Stomach (tissue), 9 donors: ENCODE results near the gene INSIG1. TPM values are rescaled to one million over a fixed set of nuclear protein-coding genes. Genes with fewer than 3 reads are reported as not detected.

Experiments
- DNase-seq, 2 donors: peaks; one replicate each; pipeline versions ENCODE4 v3.0.0 to v3.0.0-alpha.2; 2013 to 2019
- H3K27ac ChIP-seq, 5 donors: fragments of 200-600 bp in 4 of 5; sonication (generic) in 4 of 5; one replicate each; pipeline ENCODE4 v1.5.1; 2013 to 2019; ENCODE audit warnings: mild to moderate bottlenecking in 1 of 5, moderate library complexity in 1 of 5
- H3K27me3 ChIP-seq, 3 donors: fragments of 200-600 bp; sonication (generic); one replicate each; pipeline ENCODE4 v1.5.1; 2017 to 2019; ENCODE audit warnings: mixed run types in 1 of 3
- H3K36me3 ChIP-seq, 4 donors: fragments of 200-600 bp; sonication (generic); 1 replicate in 3 of 4; 2 replicates in 1 of 4; pipeline ENCODE4 v1.5.1; 2016 to 2019
- H3K4me1 ChIP-seq, 4 donors: fragments of 200-600 bp; sonication (generic); one replicate each; pipeline ENCODE4 v1.5.1; 2016 to 2019
- H3K4me3 ChIP-seq, 4 donors: fragments of 200-600 bp; sonication (generic) in 3 of 4; one replicate each; pipeline ENCODE4 v1.5.1; 2016 to 2019; ENCODE audit warnings: mild to moderate bottlenecking in 1 of 4
- H3K9me3 ChIP-seq, 4 donors: fragments of 200-600 bp; sonication (generic); one replicate each; pipeline ENCODE4 v1.5.1; 2016 to 2019
- EP300 ChIP-seq: sonication (generic); formaldehyde crosslinking; IDR thresholded peaks from one replicate; pipeline ENCODE4 v1.6.1; 2017; ENCODE audit warnings: antibody characterized with exemption
- POLR2A ChIP-seq, 4 donors: fragments of 450-650 bp; IDR thresholded peaks; one replicate each; pipeline ENCODE4 v1.6.1; 2016; ENCODE audit warnings: antibody characterized with exemption in 4 of 4, control low read depth in 2 of 4, mild to moderate bottlenecking in 1 of 4, moderate library complexity in 1 of 4
- POLR2AphosphoS5 ChIP-seq, 3 donors: sonication (generic); formaldehyde crosslinking; IDR thresholded peaks; one replicate each; pipeline ENCODE4 v1.6.1; 2016; ENCODE audit warnings: antibody characterized with exemption in 3 of 3
- WGBS, 5 donors: extraction: QIAGEN DNeasy Blood & Tissue Kit in 3 of 5; methylation state at CpG; one replicate each; pipeline versions ENCODE4 v1.1.5 to v1.1.7; 2013 to 2018; 5-methylcytosine and 5-hydroxymethylcytosine counted together
- intact Hi-C: fragments of 100-400 bp; cut with DNase I; formaldehyde crosslinking; loops from one replicate; pipeline ENCODE4 v1.15.1; 2023; ENCODE audit warnings: low total_unique reads
- polyA plus RNA-seq, 3 donors: library from polyadenylated mRNA; stranded (reverse); fragments of 200-250 nt; gene quantifications; one replicate each; pipeline ENCODE4 v1.2.3, GENCODE V29; 2013
- total RNA-seq, 5 donors: library from RNA; depleted of rRNA; stranded (reverse); fragments of >200 nt; gene quantifications; one replicate each; pipeline versions ENCODE4 v1.1.0 to v1.2.3, GENCODE V29; 2014 to 2016
- TF ChIP-seq, protein P1 (sequence below), 7 experiments: fragments of 450-650 bp in 4 of 7; fragments of 200-600 bp in 3 of 7; sonication (generic) in 3 of 7; IDR thresholded peaks; one replicate each; pipeline ENCODE4 v1.5.1; 2016 to 2019; ENCODE audit warnings: antibody characterized with exemption in 7 of 7, control low read depth in 2 of 7, mild to moderate bottlenecking in 1 of 7
- donor health status: healthy with polysubstance abuse.
- donor health status: Bipolar disorder and iron deficiency.
- donor health status: healthy.

INSIG1 gene
- total and polyA plus RNA-seq, 8 donors = 9.9 to 65.2 (median 34.2) TPM

DNA sequence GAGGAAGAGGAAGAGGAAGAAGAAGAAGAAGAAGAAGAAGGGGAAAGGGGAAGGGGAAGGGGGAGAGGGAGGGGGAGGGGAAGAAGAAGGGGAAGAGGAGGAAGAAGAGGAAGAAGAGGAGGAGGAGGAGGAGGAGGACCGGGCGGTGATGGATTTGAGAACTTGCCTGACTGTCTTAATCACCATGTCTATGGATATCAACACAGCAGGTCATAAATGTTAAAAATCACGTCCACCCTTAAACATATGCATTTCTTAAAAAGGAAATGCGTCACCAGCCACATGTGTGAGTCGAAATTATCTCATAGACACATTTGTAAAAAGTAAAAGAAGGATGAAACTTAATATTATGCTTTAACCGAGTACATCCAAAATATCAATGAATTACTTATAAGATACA lies 42.1 kb upstream of the INSIG1 start:
- Histone ChIP-seq H3K27me3 (peaks cover 0 to 39% (median 0%) of the 10 kb centered on the region in 3 donors), H3K4me1 (peaks cover 0 to 10% (median 4%) of the 10 kb centered on the region in 4 donors), H3K27ac (no peak overlapping the region), H3K4me3 (no peak overlapping the region), H3K9me3 (no peaks in the 10 kb centered on the region), H3K36me3 (no peaks in the 10 kb centered on the region)
- DNase-seq = no peak
- no peak for TF ChIP-seq EP300
- TF ChIP-seq POLR2AphosphoS5 (IDR thresholded peaks at IDR 0.05) = no peak
- intact Hi-C loops = no loop called here
- WGBS, 5 donors = 79 to 85% (median 83%) methylated on average over 6 of the region's 6 CpGs

GRCh38 chr7:155256081-155256760 lies 41.5 kb upstream of the INSIG1 start:
- Histone ChIP-seq H3K4me1 (peaks cover 0 to 10% (median 4%) of the 10 kb centered on the region in 4 donors), H3K4me3 (no peak overlapping the region), H3K27me3 (peaks cover 0 to 38% (median 0%) of the 10 kb centered on the region in 3 donors), H3K27ac (peak overlapping the region in 2 of 5 donors; percentile 17 to 79), H3K9me3 (no peaks in the 10 kb centered on the region), H3K36me3 (no peaks in the 10 kb centered on the region)
- TF ChIP-seq POLR2A (IDR thresholded peaks at IDR 0.05) (no peak), POLR2AphosphoS5 (IDR thresholded peaks at IDR 0.05) (no peak), EP300 (no peak)
- TF ChIP-seq, protein P1, sequence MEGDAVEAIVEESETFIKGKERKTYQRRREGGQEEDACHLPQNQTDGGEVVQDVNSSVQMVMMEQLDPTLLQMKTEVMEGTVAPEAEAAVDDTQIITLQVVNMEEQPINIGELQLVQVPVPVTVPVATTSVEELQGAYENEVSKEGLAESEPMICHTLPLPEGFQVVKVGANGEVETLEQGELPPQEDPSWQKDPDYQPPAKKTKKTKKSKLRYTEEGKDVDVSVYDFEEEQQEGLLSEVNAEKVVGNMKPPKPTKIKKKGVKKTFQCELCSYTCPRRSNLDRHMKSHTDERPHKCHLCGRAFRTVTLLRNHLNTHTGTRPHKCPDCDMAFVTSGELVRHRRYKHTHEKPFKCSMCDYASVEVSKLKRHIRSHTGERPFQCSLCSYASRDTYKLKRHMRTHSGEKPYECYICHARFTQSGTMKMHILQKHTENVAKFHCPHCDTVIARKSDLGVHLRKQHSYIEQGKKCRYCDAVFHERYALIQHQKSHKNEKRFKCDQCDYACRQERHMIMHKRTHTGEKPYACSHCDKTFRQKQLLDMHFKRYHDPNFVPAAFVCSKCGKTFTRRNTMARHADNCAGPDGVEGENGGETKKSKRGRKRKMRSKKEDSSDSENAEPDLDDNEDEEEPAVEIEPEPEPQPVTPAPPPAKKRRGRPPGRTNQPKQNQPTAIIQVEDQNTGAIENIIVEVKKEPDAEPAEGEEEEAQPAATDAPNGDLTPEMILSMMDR (IDR thresholded peaks at IDR 0.05) = no peak
- 74 to 88% (median 78%) methylated on average over 16 to 18 of the region's 18 CpGs for WGBS, 5 donors
- no peak for DNase-seq
- intact Hi-C loops = no loop called here

- H3K9me3 ChIP-seq = no peaks in the 10 kb centered on the region
- H3K4me1 ChIP-seq = peaks cover 0 to 10% (median 4%) of the 10 kb centered on the region in 4 donors
- no peak for DNase-seq
- H3K36me3 ChIP-seq = no peaks in the 10 kb centered on the region
- H3K4me3 ChIP-seq = no peak overlapping the region
- H3K27ac ChIP-seq = peak overlapping the region in 4 of 5 donors; percentile 64 to 86 (median 77)
- TF ChIP-seq EP300 = no peak
- no peak for TF ChIP-seq POLR2AphosphoS5 (IDR thresholded peaks at IDR 0.05)
- no peak for TF ChIP-seq POLR2A (IDR thresholded peaks at IDR 0.05)
- TF ChIP-seq, protein P1 (IDR thresholded peaks at IDR 0.05) = no peak
- intact Hi-C loops = no loop called here
- 63 to 77% (median 65%) methylated on average over 8 of the region's 8 CpGs for WGBS, 5 donors
- peaks cover 0 to 39% (median 0%) of the 10 kb centered on the region in 3 donors for H3K27me3 ChIP-seq
Measured at GRCh38 chr7:155256761-155257481, 40.8 kb upstream of the INSIG1 start.

DNA sequence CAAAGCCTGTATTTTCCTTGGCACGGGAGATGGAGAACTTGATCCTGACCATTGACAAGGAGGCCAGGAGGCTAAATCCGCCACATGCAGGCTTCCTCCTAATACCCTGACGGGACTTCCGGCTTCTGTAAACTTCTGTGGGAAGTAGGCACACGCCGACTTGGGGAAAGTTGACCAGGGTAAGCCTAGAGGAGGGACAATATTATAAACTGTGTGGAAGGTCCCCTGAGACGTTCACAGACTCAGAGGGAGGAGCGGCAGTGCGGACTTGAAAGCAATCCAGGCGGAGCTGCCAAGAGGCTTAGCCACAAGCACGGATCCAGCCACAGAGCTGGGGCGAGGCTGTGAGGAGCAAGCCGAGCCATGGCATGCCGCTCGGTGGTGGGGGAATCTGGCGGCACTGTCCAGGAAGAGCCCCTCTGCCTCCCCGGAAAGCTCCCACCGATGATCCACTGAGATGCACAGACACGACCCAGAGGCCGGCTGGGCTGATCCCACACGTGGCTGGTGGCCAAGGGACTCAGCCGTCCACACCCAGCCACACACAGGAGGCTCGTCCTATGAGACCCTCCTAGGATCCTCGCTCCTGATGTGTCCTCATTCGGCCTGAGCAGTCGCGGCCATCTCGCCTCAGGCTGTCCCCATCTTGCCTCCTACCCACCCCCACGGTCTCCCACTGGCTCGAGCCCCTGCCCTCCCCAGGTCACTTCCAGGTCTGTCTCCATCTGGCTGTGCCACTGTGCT lies 40.0 kb upstream of the INSIG1 start:
- DNase-seq = peak; percentile 56 to 68
- Histone ChIP-seq H3K4me3 (no peak overlapping the region), H3K36me3 (no peaks in the 10 kb centered on the region), H3K27ac (peak overlapping the region; percentile 64 to 86 (median 75)), H3K27me3 (peaks cover 0 to 37% (median under 1%) of the 10 kb centered on the region in 3 donors), H3K9me3 (no peaks in the 10 kb centered on the region), H3K4me1 (peaks cover 0 to 10% (median 4%) of the 10 kb centered on the region in 4 donors)
- 52 to 62% (median 59%) methylated on average over 22 to 30 of the region's 30 CpGs for WGBS, 5 donors
- TF ChIP-seq, protein P1 (IDR thresholded peaks at IDR 0.05) = no peak
- peak in 2 of 3 donors; percentile 42 to 56 for TF ChIP-seq POLR2AphosphoS5 (IDR thresholded peaks at IDR 0.05)
- intact Hi-C loops = no loop called here
